MM.1S (cell line): Measurements from ENCODE around the gene LRMDA.

ENCODE experiments used
- DNase-seq: peaks from one replicate; pipeline ENCODE4 v3.0.0-alpha.2; 2015
- H2AFZ ChIP-seq: fragments of 300-600 bp; sonication (generic); 2 replicates; pipeline ENCODE4 v1.6.0; 2016; ENCODE audit warnings: antibody characterized with exemption, low read length
- H3F3A ChIP-seq: fragments of 300-600 bp; sonication (generic); 2 replicates; pipeline ENCODE4 v1.6.1; 2016; ENCODE audit warnings: mild to moderate bottlenecking, antibody characterized with exemption, low read length, moderate library complexity, mixed read lengths; ENCODE audit not compliant: insufficient read depth
- H3K27ac ChIP-seq: fragments of 300-600 bp; sonication (generic); 2 replicates; pipeline ENCODE4 v1.5.1; 2016; ENCODE audit warnings: mild to moderate bottlenecking, low read length
- H3K27me3 ChIP-seq: fragments of 300-600 bp; sonication (generic); replicated peaks from 2 replicates; pipeline ENCODE4 v1.6.0; 2016; ENCODE audit warnings: low read length; ENCODE audit not compliant: insufficient read depth
- H3K36me3 ChIP-seq: fragments of 300-600 bp; sonication (generic); replicated peaks from 2 replicates; pipeline ENCODE4 v1.6.1; 2016; ENCODE audit warnings: mild to moderate bottlenecking, low read length, mixed read lengths; ENCODE audit not compliant: insufficient read depth
- H3K4me1 ChIP-seq: fragments of 300-600 bp; sonication (generic); 2 replicates; pipeline ENCODE4 v1.6.1; 2016; ENCODE audit warnings: low read length, mixed read lengths
- H3K4me2 ChIP-seq: fragments of 300-600 bp; sonication (generic); 2 replicates; pipeline ENCODE4 v1.6.0; 2016; ENCODE audit warnings: low read depth, low read length
- H3K4me3 ChIP-seq: fragments of 300-600 bp; sonication (generic); 2 replicates; pipeline ENCODE4 v1.5.1; 2016; ENCODE audit warnings: low read length, mixed read lengths
- H3K79me2 ChIP-seq: fragments of 300-600 bp; sonication (generic); 2 replicates; pipeline ENCODE4 v1.6.1; 2016; ENCODE audit warnings: mixed run types, low read length, mixed read lengths
- H3K9ac ChIP-seq: fragments of 300-600 bp; sonication (generic); 2 replicates; pipeline ENCODE4 v1.6.1; 2016; ENCODE audit warnings: low read length, mixed read lengths
- H3K9me2 ChIP-seq: fragments of 300-600 bp; sonication (generic); replicated peaks from 2 replicates; pipeline ENCODE4 v1.6.1; 2016; ENCODE audit warnings: mild to moderate bottlenecking, low read length, mixed read lengths; ENCODE audit not compliant: insufficient read depth
- H3K9me3 ChIP-seq: fragments of 300-600 bp; sonication (generic); replicated peaks from 2 replicates; pipeline ENCODE4 v1.6.1; 2016; ENCODE audit warnings: mild to moderate bottlenecking, low read length, mixed read lengths; ENCODE audit not compliant: insufficient read depth
- H4K20me1 ChIP-seq: fragments of 300-600 bp; sonication (generic); 2 replicates; pipeline ENCODE4 v1.6.1; 2016; ENCODE audit warnings: mild to moderate bottlenecking, low read length, moderate library complexity, mixed read lengths; ENCODE audit not compliant: insufficient read depth
- EZH2 ChIP-seq: fragments of 300-600 bp; sonication (generic); optimal IDR thresholded peaks from 2 replicates; pipeline ENCODE3; 2017; ENCODE audit warnings: low read depth, mild to moderate bottlenecking, antibody characterized with exemption, low read length, mixed read lengths
- EZH2phosphoT487 ChIP-seq: fragments of 300-600 bp; sonication (generic); IDR thresholded peaks from 2 replicates; pipeline ENCODE4 v1.6.1; 2018; ENCODE audit warnings: antibody characterized with exemption, low read length
- TF ChIP-seq, protein P1 (sequence below): fragments of 300-600 bp; sonication (generic); IDR thresholded peaks from 2 replicates; pipeline ENCODE4 v1.5.1; 2016; ENCODE audit warnings: antibody characterized with exemption, low read length, mixed read lengths

Gene LRMDA

DNA sequence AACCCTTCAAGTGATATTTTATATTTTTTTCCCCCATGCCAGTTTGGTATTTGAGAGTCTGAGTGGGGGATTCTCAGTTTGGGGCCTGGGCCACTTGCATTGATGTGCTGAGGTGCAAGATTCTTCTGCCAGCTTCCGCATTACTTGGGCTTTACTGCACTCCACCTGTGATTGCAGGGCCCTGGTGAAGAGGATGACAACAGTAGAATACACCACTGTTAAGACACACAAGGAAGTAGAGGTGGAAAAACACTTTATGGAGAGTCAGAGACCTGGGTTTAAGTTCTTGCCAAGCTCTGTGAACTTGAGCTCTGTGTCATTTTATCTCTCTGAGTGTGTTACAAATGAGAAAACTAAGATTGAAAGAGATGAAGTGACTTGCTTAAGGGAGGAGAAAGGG is 209.4 kb downstream of the LRMDA start:
- no peak overlapping the region for H3K4me3 ChIP-seq
- H3K9me2 ChIP-seq: no peaks in the 10 kb centered on the region
- no peak for DNase-seq
- H3F3A ChIP-seq: no peaks in the 10 kb centered on the region
- H3K4me2 ChIP-seq: no peak overlapping the region
- no peaks in the 10 kb centered on the region for H3K9me3 ChIP-seq
- no peak overlapping the region for H3K27ac ChIP-seq
- H3K27me3 ChIP-seq: no peaks in the 10 kb centered on the region
- H3K36me3 ChIP-seq: no peaks in the 10 kb centered on the region
- H3K79me2 ChIP-seq: no peaks in the 10 kb centered on the region
- TF ChIP-seq EZH2 (no peak), EZH2phosphoT487 (no peak)
- TF ChIP-seq, protein P1, sequence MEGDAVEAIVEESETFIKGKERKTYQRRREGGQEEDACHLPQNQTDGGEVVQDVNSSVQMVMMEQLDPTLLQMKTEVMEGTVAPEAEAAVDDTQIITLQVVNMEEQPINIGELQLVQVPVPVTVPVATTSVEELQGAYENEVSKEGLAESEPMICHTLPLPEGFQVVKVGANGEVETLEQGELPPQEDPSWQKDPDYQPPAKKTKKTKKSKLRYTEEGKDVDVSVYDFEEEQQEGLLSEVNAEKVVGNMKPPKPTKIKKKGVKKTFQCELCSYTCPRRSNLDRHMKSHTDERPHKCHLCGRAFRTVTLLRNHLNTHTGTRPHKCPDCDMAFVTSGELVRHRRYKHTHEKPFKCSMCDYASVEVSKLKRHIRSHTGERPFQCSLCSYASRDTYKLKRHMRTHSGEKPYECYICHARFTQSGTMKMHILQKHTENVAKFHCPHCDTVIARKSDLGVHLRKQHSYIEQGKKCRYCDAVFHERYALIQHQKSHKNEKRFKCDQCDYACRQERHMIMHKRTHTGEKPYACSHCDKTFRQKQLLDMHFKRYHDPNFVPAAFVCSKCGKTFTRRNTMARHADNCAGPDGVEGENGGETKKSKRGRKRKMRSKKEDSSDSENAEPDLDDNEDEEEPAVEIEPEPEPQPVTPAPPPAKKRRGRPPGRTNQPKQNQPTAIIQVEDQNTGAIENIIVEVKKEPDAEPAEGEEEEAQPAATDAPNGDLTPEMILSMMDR: no peak
- H2AFZ ChIP-seq: no peak overlapping the region
- H3K9ac ChIP-seq: no peak overlapping the region
- no peaks in the 10 kb centered on the region for H3K4me1 ChIP-seq
- no peaks in the 10 kb centered on the region for H4K20me1 ChIP-seq

DNA sequence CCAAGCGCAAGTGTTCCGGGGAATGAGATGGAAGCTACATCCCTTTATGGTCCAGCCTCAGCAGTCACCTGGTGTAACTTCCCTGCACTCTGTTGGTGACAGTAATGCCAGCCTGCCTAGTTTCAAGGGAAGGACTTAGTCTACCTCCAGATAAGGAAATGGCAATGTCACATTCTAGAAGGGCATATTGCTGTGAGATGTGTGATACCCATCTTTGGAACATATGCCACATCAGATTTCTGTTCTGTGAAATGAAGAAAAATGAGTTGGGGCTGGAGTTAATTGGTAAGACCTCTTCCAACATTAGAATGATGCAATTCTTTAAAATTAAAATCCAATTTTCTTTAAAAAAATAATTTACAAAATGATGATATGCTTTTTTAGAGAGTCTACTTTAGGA is 212.0 kb downstream of the LRMDA start:
- H2AFZ ChIP-seq: no peak overlapping the region
- H3K9me3 ChIP-seq: no peaks in the 10 kb centered on the region
- H3K4me2 ChIP-seq: no peak overlapping the region
- H3K4me1 ChIP-seq: no peaks in the 10 kb centered on the region
- no peaks in the 10 kb centered on the region for H3K9me2 ChIP-seq
- H3F3A ChIP-seq: no peaks in the 10 kb centered on the region
- no peaks in the 10 kb centered on the region for H3K79me2 ChIP-seq
- H3K36me3 ChIP-seq: no peaks in the 10 kb centered on the region
- H3K27ac ChIP-seq: no peak overlapping the region
- no peak overlapping the region for H3K4me3 ChIP-seq
- TF ChIP-seq EZH2 (no peak), EZH2phosphoT487 (no peak)
- TF ChIP-seq, protein P1: no peak
- H3K27me3 ChIP-seq: no peaks in the 10 kb centered on the region
- no peaks in the 10 kb centered on the region for H4K20me1 ChIP-seq
- H3K9ac ChIP-seq: no peak overlapping the region
- no peak for DNase-seq

DNA sequence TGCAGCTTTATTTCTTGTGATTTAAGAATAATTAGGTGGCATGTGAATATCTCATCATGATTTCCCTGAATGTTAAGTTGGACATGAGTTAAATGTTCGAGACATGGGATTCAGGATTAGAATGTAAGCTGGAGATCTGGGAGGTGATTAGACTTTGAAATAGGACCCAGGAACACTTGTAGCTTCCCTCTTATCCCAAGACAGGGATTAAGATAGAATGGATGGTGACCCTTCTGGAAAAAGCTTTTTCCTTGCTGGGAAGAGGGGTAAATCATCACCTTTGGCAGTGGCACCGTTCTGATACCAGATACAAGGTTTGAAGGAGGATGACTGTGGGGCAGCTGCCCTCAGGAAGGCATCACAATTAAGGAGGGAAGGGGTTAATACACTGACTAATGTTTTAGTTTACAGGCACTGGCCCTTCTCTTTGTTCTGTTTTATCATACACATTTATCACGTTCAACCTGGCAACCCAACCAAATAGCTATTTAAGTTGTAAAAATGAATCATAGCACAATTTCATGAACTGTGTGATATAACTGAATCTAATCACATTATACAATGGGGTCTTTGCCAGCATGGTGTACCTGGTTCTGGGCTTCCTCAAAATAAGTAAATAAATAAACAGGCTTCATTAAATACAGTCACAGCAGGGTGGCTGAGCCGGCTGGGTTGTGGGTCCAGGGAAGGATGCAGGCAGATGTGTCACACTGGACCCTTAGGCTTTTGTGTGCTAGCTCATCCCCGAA is 212.7 kb downstream of the LRMDA start:
- Histone ChIP-seq H3K4me1 (no peaks in the 10 kb centered on the region), H4K20me1 (no peaks in the 10 kb centered on the region), H3K27ac (no peak overlapping the region), H3K4me2 (no peak overlapping the region), H3K27me3 (no peaks in the 10 kb centered on the region), H2AFZ (no peak overlapping the region), H3K79me2 (no peaks in the 10 kb centered on the region), H3F3A (no peaks in the 10 kb centered on the region), H3K9me3 (no peaks in the 10 kb centered on the region), H3K9ac (no peak overlapping the region), H3K36me3 (no peaks in the 10 kb centered on the region), H3K4me3 (no peak overlapping the region), H3K9me2 (no peaks in the 10 kb centered on the region)
- DNase-seq: no peak
- TF ChIP-seq EZH2phosphoT487 (no peak), EZH2 (no peak)
- TF ChIP-seq, protein P1: no peak
